NCI-H187 (cell line): ENCODE results near the gene PSMB5.

Source experiments
- DNase-seq, 2 experiments: peaks; one replicate each; lab custom pipeline; 2025; lab: John Stamatoyannopoulos, UW

PSMB5 gene

DNA sequence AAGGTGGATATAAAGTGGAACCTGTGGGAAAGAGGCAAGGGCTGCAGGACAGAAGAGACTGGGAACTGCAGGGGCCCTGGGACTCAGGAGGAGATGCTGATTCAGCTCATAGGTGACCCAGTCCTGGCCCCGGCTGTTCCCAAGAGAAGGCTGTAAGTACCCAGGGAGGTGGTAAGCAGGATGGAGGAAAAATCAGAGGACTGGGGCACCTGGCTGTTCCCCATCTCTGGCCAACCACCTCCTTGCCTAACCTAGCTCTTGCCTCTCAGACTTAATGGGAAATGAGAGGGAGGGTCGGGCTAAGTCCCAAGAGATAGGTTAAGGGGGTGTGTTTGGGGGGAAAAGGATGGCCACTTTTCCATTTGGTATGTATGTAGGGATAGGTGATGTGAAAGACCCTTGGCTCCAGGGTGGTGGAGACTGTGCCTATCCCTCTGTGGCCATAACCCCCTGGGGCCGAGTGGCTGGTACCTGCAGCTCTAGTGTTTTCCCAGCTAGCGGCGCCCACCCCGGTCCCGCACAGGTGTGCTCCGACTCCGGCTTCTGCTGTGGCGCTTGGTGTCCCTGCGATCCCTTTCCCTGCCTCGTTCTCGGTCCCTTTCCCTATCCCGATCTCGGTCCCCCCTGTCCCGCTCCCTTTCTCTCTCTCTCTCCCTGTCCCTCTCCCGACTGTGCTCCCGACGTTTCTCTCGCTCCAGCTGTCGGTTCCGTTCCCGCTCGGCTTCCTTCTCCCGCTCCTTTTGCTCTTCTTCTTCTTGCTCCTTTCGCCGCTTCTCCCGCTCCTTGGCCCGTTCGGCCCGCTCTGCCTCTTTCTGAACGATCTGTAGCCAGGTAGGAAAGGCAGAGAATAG, 24.2 kb upstream of the PSMB5 start:
- no peak for DNase-seq

DNA sequence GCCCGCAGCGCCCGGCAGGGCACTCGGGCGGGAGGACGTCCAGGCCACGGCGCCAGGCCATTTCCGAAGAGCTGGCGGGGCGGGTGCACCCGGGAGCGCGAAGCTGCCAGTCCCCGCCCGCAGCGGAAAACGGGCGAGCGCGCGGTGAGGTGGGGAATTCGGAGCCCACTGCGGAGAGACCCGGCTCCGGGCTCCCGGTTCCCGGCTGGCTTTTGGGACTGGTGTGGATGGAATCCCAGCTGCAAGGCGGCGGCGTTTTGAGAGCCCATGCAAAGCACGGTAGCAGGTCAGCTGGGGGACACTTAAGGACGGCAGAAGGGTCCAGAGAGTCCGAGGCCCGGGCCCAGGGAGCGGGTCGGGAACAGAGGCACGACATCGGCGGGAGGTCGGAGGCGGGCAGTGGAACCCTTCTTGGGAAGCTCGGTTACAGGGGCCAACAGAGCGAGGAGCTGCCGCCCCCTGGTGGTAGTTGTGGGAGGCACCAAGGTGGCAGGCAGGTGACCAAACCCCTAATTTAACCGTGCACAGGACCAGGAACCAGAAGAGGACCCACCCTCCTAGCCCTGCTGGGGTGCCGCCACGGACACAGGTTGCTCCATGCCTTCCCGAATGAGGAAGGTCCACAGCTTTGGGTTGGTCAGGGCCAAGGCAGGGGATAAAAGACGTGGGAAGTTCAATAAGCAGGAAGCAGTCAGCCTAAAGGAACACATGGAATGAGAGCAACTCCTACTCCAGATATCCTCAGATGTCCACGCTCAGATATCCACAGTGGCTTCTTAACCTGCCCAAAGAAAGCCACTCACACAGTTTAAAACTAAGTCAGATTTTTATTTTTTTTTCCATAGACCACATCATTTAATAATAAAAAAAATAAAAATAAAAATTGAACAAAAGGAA, 23.3 kb upstream of the PSMB5 start:
- DNase-seq, result no peak

DNA sequence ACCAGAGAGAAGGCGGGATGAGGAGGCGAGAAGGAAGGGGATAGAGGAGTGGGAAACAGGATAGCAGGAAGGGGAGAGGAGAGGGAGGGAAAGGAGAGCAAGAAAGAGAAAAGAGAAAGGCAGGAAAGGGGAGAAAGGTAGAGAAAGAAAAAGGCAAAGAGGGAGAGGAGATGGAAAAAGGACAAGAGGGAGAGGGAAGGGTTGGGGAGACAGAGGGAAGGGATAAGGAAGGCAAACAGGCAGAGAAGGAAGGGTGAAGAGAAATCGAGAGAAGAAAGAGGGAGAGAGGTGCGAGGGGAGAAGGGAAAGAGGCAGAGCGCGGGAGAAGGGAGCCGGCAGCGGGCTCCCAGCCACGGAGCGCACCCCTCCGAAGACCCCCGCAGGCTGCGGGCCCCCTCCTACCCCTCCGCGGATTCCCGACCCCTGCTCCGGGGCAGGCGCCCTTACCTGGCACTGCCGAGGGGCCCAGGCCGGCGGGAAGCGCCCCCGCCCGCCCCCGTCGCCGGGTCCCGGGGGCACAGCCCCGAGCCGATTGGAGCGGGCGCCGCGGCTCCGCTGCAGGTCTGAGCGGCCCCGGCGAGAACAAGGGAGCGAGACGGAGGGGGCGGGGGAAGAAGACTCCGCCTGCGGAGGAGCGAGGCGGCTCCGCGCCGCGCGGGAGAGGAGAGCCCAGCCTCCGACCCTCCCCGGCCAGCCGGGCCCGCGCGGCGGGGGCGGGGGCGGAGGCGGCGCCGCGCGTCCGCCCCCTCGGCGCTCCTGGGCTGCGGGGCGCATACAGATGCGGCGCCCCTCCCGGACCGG, 22.5 kb upstream of the PSMB5 start, which contains the start of gene CDH24:
TSS of gene CDH24 (minus strand) at position 565 of the 801 bp plus-strand sequence. CDS start 1,787 bp downstream, outside the sequence.
- no peak for DNase-seq

DNA sequence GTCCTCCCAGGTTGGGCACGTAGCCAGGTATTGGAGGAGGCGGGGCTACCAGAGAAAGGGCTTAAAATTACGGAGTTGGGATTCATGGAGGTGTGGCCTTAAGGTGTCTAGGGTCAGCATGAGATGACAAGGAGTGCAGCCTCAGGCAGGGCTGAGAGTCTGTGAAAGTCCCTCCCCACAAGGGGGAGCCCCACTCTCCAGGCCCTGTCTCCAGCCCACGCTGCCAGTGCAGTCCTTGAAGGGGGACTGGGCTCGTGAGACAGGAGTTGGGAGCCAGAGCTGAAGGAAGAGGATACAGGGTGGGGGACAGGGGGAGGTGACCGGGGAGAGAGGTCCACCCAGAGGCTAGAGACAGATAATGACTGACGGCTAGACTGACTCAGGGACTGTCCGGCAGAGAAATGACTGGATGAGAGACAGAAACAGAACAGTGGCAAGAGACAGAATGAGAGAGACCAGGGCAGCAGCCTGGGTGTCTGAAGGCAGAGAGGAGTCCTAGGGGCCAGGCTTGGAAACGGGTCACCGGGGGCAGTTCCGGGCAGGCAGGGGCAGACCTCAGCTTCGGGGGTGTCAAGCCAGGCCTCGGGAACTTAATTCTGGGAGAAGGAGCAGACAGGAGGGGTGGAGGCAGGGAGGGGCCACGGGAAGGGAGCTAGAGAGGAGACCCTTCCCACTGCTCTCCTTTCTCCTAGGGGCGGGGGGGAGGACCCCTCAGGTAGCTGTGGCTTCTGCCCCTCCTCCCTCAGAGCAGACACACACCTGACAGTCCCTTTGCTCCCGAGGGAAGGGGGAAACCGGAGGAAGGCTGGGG, 21.6 kb upstream of the PSMB5 start:
- no peak for DNase-seq

DNA sequence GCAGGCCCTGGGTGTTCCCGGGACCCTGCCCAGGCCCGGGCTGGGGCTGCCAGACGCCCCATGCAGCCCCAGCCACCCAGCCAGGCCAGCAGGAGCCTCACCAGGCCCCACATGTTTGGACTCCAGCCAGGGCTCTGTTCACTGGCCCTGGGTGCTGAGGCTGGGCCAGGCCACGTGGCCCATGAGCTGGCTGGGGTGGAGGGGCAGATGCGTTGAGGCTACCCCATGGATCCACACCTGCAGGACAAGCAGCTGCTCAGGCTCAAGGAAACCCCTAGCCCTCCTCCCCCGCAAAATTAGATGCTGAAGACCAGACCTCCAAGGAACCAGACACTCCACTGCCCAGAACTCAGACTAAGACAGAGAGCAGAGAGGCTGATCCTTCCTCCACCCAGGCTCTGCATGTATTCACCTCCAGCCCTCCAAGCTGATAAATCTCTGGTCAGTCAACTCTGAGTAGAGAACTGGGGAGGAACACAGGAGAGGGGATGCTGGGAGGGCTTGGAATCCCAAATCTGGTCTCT, 21.0 kb upstream of the PSMB5 start:
- no peak for DNase-seq

DNA sequence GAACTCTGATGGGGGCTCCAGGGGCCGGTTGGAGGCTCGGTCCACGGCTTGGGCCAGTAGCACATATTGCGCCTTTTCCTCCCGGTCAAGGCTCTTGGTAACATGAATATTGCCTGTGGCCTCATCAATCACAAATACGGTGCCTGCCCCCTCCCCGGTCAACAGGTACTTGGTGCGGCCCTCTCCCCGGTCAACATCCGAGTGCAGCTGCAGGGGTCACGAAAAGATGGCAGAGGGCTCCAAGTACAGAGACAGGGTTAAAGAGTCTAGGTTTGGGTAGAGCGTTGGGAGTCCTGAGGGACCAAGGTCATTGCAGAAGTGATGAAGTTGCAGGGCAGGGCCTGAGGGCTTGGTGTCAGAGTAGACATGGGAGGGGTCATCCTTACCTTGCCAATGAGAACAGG, 20.4 kb upstream of the PSMB5 start:
- no peak for DNase-seq

DNA sequence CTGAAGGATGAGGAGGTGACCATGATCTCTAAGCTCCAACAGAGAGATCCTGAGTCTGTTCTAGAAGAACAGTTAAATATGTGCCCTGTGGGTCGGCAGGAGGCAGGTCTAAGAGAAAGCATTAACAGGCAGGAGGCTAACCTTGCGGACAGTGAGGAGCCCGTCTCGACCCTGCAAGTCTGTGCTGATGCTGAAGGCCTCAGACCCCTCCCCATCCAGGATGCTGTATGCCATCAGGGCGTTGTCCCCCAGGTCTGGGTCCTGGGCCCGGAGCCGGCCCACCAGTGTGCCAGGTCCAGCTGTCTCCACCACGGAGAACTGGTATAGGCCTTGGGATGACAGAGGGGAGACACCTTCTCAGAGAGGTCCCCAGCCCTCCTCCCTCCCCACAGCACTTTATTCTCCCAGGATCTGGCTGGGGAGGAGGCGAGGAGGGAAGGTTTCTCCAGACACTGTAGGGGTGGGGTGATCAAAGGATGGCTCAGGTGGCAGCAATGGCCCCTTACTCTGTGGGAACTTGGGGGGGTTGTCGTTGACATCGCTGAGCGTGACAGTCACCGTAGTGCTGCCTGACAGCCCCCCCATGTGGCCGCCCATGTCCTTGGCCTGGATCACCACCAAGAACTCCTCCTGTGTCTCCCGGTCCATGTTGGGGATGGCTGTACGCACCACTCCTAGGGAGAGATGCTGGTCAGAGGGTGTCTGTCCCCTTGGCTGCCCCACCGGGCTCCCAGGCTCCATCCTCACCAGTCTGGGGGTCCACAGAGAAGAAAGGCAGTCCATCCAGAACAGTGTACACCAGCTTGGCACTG, 19.5 kb upstream of the PSMB5 start:
- DNase-seq, result no peak

DNA sequence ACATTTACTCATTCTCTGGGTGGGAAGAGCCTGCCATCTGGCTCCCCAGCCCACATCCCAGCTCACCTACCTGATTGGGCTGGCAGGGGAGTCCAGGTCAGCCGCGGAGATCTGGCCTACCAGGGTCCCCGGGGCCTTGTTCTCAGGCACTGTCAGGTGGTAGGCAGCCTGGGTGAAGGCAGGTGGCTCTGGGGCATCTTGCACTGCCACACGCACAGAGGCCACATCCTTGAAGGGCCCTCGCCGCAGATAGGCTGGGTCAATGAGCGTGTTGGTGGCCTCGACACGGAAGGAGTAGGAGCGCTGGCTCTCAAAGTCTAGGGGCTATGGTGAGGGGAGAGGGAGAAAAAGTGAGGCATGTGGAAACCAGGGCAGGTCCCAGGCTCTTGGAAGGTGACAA, 18.7 kb upstream of the PSMB5 start:
- DNase-seq, result no peak

DNA sequence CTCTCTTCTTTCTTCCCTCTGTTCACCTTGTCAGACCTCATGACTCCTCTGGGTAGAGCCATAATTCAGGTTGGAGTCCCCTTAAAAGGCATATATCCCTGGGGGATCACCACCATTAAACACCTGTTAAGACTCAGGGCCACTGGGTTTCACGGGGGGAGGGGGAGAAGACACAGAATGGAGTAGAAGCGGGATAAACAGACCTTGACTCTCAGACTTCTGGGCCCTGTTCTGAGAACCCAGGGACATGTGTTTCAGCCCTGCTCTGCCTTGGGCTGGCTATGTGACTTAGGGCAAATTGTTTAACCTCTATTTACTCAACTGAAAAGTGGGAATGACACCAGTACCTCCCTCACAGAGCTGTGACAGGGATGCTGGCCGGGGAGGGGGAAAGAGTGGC, 18.0 kb upstream of the PSMB5 start:
- DNase-seq, result no peak

DNA sequence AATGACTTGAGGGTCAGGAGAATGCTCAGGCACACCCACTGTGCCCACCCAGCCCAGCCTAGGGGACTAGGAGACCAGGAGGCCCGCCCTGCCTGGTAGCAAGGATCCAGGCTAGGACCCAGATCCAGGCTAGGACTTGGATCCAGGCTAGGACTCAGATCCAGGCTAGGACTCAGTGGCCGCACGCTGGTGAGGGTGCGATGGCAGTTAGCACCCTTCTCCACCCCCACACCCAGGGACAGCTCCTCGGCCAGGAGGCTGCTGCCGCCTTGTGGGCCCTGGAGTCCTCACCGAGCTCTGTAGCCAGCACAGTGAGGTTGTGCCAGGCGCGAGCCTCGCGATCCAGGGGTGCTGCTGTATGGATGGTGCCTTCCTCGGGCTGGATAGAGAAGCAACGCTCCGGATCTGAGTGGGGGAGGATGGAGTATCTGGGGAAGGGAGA, 17.5 kb upstream of the PSMB5 start:
- DNase-seq, result no peak

DNA sequence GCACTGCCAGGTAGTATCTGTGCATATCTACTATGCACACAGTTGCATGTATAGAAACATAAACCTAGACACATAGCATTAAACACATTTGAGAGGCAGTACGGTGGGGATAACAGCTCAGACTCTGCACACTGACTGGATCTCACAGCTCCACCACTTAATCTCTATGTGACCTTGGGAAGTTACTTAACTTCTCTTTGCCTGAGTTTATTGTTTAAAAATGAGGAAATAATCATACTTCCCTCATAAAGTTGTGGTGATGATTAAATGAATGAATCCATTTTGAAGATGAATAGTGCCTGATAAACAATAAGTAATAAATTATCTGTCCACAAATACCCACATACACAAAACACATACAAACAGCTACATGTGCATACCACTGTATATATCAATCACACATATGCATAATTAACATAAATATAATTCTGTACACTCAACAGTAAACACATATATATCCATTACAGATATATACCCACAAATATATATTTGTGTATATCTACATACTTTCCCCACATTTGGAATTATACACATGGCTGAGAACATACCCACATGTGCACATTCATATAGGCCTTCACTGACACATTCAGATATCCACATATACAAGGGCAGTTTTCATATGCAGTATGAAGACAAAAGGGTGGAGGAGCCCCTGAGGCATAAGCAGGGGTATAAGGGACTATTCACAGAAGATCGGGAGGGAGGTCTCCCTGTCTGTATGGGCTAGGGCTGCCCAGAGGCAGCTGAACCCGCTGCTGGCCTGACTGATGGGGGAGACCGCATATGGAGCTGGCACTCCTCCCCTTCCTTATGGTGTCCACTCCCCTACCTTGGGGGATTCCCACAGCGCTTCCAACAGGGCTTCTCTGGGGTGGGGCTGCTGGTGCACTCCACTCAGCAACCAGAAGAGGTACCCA, 16.7 kb upstream of the PSMB5 start:
- no peak for DNase-seq

DNA sequence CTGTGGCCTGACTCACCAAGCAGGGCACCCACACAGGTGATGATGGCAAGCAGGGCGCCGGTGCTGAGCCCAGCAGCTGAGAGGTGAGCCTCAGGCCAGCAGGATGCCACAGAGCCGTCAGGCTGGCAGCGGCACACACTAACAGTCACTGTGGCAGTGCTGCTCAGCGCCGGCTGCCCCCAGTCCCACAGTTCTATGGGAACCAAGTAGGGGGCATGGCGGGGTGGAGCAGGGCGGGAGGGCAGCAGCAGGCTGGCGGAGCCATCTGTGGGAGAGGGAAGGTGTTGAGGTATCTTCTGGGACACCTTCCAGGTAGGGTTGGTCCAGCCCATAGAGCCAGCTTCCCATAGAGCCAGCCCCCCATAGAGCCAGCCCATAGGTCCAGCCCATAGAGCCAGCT, 14.3 kb upstream of the PSMB5 start:
- DNase-seq, result no peak

DNA sequence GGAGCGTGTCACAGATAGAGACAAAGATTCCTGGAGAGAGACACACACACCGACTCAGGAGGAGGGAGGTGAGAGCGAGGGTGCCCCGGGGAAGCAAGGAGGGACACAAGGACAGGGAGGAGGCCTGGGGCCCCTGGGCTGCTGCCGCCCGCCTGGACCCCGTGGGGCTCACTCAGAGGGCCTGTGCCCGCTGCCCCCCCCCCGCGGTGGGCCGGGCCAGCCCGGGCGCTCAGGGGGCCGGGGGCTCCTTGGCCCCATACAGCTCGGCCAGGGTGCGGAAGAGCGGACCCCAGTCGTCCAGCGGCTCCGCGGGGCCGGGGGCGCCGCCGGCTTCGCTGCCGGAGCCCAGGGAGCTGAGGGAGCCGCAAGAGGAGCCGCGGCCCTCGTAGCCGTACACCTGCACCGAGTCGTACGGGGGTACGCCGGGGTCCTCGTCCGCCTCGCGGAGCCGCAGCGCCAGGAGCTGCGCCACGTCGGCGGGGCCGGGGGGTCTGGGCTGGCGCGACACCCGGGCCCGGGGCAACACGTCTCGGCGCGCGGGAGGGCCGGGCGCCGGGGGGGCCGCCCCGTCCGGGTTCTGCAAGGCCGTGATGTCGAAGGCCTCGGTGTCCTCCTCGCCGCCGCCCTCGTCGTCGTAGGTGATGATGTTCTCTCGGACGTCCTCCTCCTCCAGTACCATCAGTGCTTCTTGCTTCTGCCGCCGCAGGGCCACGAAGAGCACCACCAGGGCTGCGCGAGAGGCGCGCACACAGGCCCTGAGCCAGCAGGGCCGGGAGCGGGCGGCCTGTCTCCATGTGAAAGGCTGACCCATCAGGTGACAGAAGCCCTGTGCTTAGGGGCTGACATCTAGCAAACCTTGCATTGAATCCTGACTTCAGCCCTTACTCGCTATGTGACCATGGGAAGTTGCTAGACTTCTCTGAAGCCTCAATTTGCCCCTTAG, 13.3 kb upstream of the PSMB5 start:
- DNase-seq, result no peak

DNA sequence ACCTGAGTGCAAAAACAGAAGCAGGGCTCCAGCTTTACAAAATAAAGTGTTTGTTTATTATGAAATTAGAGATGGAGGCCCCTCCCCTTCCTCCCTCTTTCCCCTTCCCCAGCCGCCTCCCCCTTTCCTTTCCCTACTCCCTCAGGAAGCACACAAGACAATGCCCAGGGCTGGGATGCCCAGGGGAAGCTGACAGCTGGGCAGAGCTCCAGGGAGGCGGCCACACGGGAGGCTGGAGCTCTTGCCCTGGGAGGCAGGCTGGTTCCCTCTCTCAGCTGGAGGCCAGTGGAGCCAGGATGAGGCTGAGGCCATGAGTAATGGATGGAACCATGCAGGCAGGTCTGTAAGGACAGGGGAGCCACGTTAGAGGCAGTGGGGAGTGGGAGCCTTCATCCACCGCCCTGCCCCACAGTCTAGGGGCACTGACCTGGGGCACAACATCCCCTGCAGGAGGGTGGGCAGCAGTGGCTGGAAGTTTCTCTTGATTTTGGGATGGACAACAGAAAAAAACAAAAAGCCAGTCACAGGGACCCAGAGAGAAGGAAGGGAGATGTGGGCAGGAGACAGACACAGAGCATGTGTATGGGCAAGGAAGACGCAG, 12.4 kb upstream of the PSMB5 start:
- DNase-seq, result no peak

DNA sequence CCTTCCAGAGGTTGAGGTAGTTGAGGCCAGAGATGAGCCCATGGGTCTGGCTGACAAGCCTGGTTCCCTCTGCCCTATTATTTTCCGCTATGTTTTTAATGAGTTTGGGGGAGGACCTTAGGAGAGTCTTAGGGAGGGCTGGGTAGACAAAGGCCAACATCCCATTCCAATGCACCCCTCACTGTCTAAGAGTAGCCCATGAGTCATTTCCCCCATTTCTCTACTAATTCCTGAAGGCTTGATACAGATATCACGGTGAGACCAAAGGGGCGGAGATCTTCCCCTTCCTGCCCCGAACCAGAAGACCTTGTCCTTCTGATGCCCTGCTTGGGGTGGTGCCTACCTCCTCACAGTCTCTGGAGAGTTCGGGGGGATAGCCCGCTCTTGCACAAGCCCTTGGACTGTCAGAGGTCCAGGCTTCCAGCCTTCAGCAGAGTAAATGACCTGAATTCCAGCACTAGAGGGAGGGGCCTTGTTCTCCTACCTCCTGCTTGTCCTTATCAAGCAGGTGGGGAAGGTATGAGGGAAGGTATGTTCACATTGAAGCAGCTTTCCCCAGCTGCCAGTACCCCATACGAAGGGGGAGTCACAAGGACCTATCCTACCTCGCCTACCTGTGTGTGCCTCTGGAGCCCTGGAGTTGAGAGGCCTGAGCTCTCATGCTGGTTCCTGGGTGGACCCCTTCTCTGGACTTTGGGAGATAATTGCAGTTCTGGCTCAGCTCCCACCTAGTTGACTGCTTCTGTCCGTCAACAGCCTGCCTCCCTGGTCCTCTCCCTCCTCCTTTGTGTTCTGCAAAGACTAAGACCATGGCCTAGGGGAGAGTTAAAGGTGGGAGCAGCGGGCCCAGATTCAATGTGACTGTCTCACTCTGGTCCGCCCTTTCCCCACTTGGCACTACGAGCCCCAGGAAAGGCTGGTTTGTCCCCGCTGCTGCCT, 11.0 kb upstream of the PSMB5 start:
- DNase-seq, result no peak

DNA sequence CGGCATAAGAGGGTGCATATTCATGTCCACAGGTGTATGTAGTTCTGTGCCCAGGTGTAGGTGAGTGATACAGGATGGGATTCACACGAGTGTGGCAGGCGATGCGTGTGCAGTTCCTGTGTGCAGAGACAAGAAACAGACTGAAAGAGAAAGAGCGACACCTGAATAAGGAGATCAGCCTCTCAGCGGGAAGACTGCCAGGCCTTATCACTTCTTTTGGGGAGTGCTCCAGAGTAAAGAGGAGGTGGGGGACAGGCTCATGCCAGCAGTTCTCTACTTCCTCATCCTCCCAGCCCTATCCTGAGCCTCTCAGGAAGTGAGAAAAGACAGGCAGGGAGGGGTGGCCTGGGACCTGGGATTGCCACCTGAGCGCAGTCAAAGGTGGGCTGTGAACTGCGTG, 10.1 kb upstream of the PSMB5 start:
- no peak for DNase-seq
